H1 (cell line): ENCODE results near the gene MTG1. TPM values are rescaled to one million over a fixed set of nuclear protein-coding genes. Genes with fewer than 3 reads are reported as not detected.

ENCODE experiments used
- GTF2F1 ChIP-seq: IDR thresholded peaks from 2 replicates; pipeline ENCODE4 v1.6.1; 2012; ENCODE audit warnings: low read depth, low read length, improper control_type of control experiment, borderline replicate concordance
- SP1 ChIP-seq: IDR thresholded peaks from 2 replicates; pipeline ENCODE4 v1.6.1; 2011; ENCODE audit warnings: low read depth, low read length
- polyA plus RNA-seq, 7 experiments: library from polyadenylated mRNA; depleted of rRNA in 3 of 7; stranded (reverse) in 5 of 7; unstranded in 2 of 7; fragments of >200 nt in 5 of 7; fragments of 200-250 nt in 2 of 7; gene quantifications; 1 replicate in 5 of 7; 2 replicates in 1 of 7; 4 replicates in 1 of 7; pipeline versions ENCODE4 v1.2.1 to v1.2.3, GENCODE V29; 2011 to 2013; ENCODE audit warnings: missing spikeins in 2 of 7, mixed read lengths in 2 of 7
- total RNA-seq: library from RNA; stranded (reverse); fragmentation: NEBNext Ultra II Directional; extraction: Animal tissue kit (Norgen Biotek cat#: 25700); gene quantifications from 2 replicates; pipeline ENCODE4 v1.2.1, GENCODE V29; 2021

Gene MTG1
- total and polyA plus RNA-seq, 2 of the 8 experiments (the other 6 are each of a cell fraction or from before 2014, with no cell fraction given) = 56.6 to 81.6 TPM

GRCh38 chr10:133442191-133442966, 48.4 kb downstream of the MTG1 start (continued):
- TF ChIP-seq GTF2F1 (no peak), SP1 (no peak)
- TF ChIP-seq, all 59 proteins: peak for 0
